Spinal cord (tissue), 10 donors: Measurements from ENCODE around the gene B3GAT1. TPM values are rescaled to one million over a fixed set of nuclear protein-coding genes. Genes with fewer than 3 reads are reported as not detected.

Experiments
- DNase-seq, 6 donors: peaks; one replicate each; pipeline versions ENCODE4 v3.0.0 to v3.0.0-alpha.2; 2013 to 2015; ENCODE audit warnings: low spot score in 6 of 6, low read depth in 4 of 6
- H3K27ac ChIP-seq: one replicate; pipeline ENCODE4 v1.5.1; 2013; ENCODE audit warnings: low read depth, low read length, control low read depth
- H3K27me3 ChIP-seq: one replicate; pipeline ENCODE4 v1.6.1; 2013; ENCODE audit warnings: low read length; ENCODE audit not compliant: control insufficient read depth, insufficient read depth
- H3K36me3 ChIP-seq: one replicate; pipeline ENCODE4 v1.6.1; 2013; ENCODE audit warnings: low read length; ENCODE audit not compliant: control insufficient read depth, insufficient read depth
- H3K4me1 ChIP-seq: one replicate; pipeline ENCODE4 v1.6.1; 2013; ENCODE audit warnings: low read length; ENCODE audit not compliant: control insufficient read depth, insufficient read depth
- H3K4me3 ChIP-seq: one replicate; pipeline ENCODE4 v1.5.1; 2013; ENCODE audit warnings: low read depth, low read length, control low read depth
- H3K9me3 ChIP-seq: one replicate; pipeline ENCODE4 v1.6.1; 2013; ENCODE audit warnings: low read length; ENCODE audit not compliant: control insufficient read depth, insufficient read depth
- WGBS: methylation state at CpG from one replicate; pipeline ENCODE4 v1.1.5; 2013; ENCODE audit warnings: missing lambda C conversion rate; ENCODE audit not compliant: insufficient coverage; 5-methylcytosine and 5-hydroxymethylcytosine counted together
- polyA plus RNA-seq, 2 donors: library from polyadenylated mRNA; unstranded; fragments of 120-200 nt; gene quantifications; one replicate each; pipeline ENCODE4 v1.2.1, GENCODE V29; 2013; ENCODE audit not compliant: insufficient read length in 2 of 2
- total RNA-seq, 2 donors: library from RNA; depleted of rRNA in 1 of 2; stranded (reverse); fragments of 120-200 nt in 1 of 2; fragments of >200 nt in 1 of 2; gene quantifications; one replicate each; pipeline versions ENCODE4 v1.2.3 to v1.2.4, GENCODE V29; 2013 to 2014
- donor health status: healthy.

Gene B3GAT1
- total and polyA plus RNA-seq, 4 donors = 25.5 to 186 (median 86.9) TPM

DNA sequence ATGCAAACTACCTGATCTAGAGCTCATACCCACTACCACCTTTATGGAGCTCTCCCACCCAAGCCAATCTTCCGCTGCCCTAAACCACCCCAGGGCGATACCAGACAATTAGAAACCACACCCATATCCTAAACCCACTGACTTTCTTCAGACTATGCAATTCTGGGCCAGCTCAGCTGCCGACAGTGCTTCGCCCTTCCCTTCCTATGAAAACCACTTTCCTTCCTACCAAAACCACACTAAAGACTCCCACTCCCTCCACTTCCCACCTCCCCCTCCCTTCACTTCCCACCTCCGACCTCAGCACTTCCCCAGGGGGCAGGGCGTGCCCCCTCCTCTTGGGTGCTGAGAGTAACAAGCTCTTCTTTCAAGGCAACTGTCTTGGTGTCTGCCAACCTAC, 25.1 kb downstream of the B3GAT1 start:
- WGBS = 89% methylated on average over 6 of the region's 6 CpGs
- no peaks in the 10 kb centered on the region for H3K27me3 ChIP-seq
- DNase-seq = no peak
- H3K9me3 ChIP-seq = no peaks in the 10 kb centered on the region
- H3K4me3 ChIP-seq = no peak overlapping the region
- H3K36me3 ChIP-seq = peaks cover 82% of the 10 kb centered on the region
- peaks cover 40% of the 10 kb centered on the region for H3K4me1 ChIP-seq
- no peak overlapping the region for H3K27ac ChIP-seq

DNA sequence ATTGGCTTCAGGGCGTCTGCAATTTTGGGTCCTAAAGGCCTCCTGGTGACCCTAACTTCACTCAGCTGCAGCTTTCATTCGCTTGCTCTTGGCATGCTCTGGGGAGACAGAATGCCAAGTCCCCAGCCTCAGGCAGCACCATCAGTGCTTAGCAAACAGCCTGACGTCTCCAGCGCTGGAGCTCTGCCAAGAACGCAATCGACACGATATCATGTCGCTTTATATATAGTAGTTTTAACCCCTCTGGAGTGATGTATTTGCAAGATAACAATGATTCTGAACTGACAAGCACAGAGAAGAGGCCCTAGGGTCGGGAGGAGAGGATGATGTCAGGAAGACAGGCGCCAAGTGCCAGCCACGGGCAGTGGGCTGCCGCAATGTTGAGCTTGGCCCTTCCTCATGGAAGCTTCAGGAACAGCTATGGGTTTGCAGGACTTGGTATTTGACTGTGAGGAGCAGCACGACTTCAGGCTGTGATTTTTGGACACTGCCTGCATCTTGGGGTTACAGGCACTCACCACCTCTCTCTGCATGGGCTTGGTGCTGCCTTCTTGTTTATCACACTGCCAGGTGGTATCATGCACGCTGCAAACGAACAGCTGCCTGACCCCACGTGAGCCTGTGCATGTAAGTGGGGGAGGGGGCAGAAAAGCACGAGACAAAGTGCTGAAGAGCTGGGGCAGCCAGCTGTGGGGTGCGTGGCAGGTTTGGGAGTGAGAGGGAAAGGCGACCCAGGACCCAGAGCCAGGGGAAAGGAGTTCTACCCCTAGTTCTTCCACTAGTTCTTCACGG, 26.1 kb downstream of the B3GAT1 start:
- no peaks in the 10 kb centered on the region for H3K9me3 ChIP-seq
- peaks cover 83% of the 10 kb centered on the region for H3K36me3 ChIP-seq
- no peaks in the 10 kb centered on the region for H3K27me3 ChIP-seq
- no peak overlapping the region for H3K27ac ChIP-seq
- WGBS = 49% methylated on average over 13 of the region's 20 CpGs
- no peak overlapping the region for H3K4me3 ChIP-seq
- peaks cover 31% of the 10 kb centered on the region for H3K4me1 ChIP-seq
- DNase-seq = peak in 2 of 6 donors; percentile 92 to 94

DNA sequence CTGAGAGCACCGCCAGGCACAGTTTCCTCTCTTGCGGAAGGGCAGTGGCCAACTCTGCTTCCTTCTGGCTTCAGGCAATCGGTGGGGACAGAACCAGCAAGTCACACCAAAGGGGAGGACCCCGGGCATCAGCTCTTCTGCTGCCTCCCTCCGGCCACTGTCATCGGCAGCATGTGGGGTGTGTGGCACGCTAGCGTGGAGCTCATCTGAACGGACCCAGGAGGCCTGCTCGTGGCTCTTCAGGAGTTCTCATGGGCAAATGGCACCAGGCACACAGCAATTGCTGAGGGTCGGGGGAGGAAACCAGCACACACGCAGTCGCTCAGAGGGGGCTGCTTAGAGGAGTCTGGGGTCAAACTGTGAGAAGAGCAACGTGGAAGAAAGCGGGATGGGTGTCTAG, 26.9 kb downstream of the B3GAT1 start:
- peaks cover 84% of the 10 kb centered on the region for H3K36me3 ChIP-seq
- DNase-seq = no peak
- 86% methylated on average over 13 of the region's 15 CpGs for WGBS
- no peak overlapping the region for H3K27ac ChIP-seq
- H3K27me3 ChIP-seq = no peaks in the 10 kb centered on the region
- no peak overlapping the region for H3K4me3 ChIP-seq
- H3K4me1 ChIP-seq = peaks cover 23% of the 10 kb centered on the region
- H3K9me3 ChIP-seq = no peaks in the 10 kb centered on the region

DNA sequence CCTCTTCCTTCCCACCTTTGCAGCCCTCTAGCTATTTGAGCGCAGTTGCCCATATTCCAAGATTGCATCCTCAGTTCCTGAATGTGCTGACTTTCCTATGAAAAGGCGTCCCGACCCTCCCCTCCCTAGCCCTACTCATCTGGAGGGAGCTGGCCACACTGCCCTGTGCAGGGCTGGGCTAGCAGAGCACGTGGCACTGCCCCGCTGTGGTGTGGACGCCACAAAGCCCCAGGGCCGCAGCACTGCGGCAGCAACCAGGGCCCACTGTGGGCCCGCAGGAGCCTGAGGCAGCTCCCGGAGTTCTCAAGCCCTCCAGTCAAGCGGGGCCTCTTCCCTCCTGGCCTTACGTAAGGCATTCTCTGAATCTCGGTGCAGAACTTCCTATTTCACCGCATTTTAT, 27.6 kb downstream of the B3GAT1 start:
- H3K4me1 ChIP-seq = peaks cover 16% of the 10 kb centered on the region
- peaks cover 84% of the 10 kb centered on the region for H3K36me3 ChIP-seq
- no peak for DNase-seq
- no peaks in the 10 kb centered on the region for H3K27me3 ChIP-seq
- H3K27ac ChIP-seq = no peak overlapping the region
- no peak overlapping the region for H3K4me3 ChIP-seq
- 92% methylated on average over 11 of the region's 14 CpGs for WGBS
- no peaks in the 10 kb centered on the region for H3K9me3 ChIP-seq

DNA sequence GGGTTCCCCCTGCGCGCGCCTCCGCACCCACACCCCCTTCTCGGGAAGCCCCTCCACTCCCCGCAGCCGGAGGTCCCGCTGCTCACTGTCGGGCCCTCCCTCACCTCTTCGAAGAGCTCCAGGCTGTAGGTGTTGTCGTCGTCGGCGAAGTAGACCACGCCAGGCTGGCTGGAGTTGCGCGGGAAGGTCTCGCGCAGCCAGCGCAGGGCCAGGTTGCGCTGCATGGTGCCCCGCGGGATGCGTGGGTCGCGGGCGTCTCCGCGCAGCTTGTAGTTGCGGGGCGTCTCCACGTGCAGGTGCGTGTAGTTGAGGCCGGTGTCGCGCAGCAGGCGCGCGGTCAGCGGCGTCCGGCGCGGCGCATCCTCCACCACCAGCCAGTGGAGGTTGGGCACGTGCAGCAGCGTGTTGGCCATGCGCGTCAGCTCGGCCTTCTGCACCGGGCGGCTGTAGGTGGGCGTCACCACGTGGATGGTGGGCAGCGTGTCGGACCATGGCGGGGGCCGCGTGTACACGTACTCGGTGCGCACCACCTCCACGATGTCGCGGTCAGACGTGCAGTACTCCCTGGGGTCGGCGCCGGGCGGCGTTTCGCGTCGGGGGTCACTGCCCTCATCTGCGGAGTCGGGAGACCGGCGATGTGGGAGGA, 28.3 kb downstream of the B3GAT1 start:
- H3K4me3 ChIP-seq = no peak overlapping the region
- WGBS = 92% methylated on average over 78 of the region's 78 CpGs
- DNase-seq = no peak
- no peaks in the 10 kb centered on the region for H3K9me3 ChIP-seq
- peaks cover 14% of the 10 kb centered on the region for H3K4me1 ChIP-seq
- no peaks in the 10 kb centered on the region for H3K27me3 ChIP-seq
- no peak overlapping the region for H3K27ac ChIP-seq
- H3K36me3 ChIP-seq = peaks cover 84% of the 10 kb centered on the region

- no peak for DNase-seq
- no peaks in the 10 kb centered on the region for H3K9me3 ChIP-seq
- 97% methylated on average over 24 of the region's 24 CpGs for WGBS
- no peaks in the 10 kb centered on the region for H3K27me3 ChIP-seq
- H3K4me3 ChIP-seq = no peak overlapping the region
- H3K4me1 ChIP-seq = peaks cover 14% of the 10 kb centered on the region
- H3K36me3 ChIP-seq = peaks cover 89% of the 10 kb centered on the region
- H3K27ac ChIP-seq = no peak overlapping the region
These were observed 29.2 kb downstream of the B3GAT1 start for GRCh38 chr11:134382830-134383229.

GRCh38 chr11:134382257-134382656, 29.8 kb downstream of the B3GAT1 start:
- H3K4me3 ChIP-seq = no peak overlapping the region
- peaks cover 89% of the 10 kb centered on the region for H3K36me3 ChIP-seq
- H3K27me3 ChIP-seq = no peaks in the 10 kb centered on the region
- peaks cover 14% of the 10 kb centered on the region for H3K4me1 ChIP-seq
- no peak for DNase-seq
- no peaks in the 10 kb centered on the region for H3K9me3 ChIP-seq
- H3K27ac ChIP-seq = no peak overlapping the region
- WGBS = 85% methylated on average over 8 of the region's 8 CpGs

DNA sequence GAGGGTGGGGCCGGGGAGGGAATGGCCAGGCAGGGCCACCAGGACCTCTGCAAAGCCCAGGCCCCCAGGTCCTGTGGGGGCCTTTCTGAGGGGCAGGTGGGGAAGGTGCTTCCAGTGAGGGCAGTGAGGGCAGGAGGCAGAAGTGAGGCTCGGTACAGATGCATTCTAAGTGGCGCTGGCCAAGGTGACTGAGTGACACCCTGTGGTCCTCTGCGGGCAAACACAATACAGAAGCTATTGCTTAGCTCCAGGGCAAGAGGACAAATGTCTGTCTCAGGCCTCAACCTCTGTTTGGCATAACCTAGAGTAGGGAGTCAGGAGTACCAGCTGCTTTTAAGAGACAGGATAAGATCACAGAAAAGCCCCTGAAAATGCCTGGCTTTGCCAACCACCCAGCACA, 31.3 kb downstream of the B3GAT1 start:
- Histone ChIP-seq H3K9me3 (no peaks in the 10 kb centered on the region), H3K27ac (no peak overlapping the region), H3K27me3 (no peaks in the 10 kb centered on the region), H3K4me3 (no peak overlapping the region), H3K36me3 (peaks cover 91% of the 10 kb centered on the region), H3K4me1 (peaks cover 8% of the 10 kb centered on the region)
- no peak for DNase-seq
- 85% methylated on average over 3 of the region's 4 CpGs for WGBS

DNA sequence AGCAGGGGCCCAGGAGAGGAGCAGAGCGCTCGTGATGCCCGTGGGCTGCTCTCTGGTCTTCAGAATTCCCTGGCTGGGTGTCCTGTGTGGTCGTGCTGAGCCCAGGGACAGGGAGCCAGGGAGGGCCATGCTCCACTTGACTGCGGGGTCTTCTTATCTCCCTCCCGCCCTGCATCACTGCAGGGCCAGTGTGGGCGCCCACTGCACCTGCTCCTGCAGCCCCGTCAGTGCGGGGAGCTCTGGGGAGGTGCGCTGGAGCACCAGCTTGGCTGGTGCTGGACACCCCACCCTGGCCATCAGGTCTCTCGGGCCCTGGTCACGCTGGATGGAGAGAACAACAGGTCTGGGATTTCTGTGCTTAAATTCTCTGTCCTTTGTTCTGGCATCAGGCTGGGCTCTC, 31.8 kb downstream of the B3GAT1 start:
- WGBS = 91% methylated on average over 12 of the region's 12 CpGs
- peaks cover 91% of the 10 kb centered on the region for H3K36me3 ChIP-seq
- no peaks in the 10 kb centered on the region for H3K9me3 ChIP-seq
- no peak overlapping the region for H3K4me3 ChIP-seq
- DNase-seq = no peak
- H3K27ac ChIP-seq = no peak overlapping the region
- peaks cover 3% of the 10 kb centered on the region for H3K4me1 ChIP-seq
- no peaks in the 10 kb centered on the region for H3K27me3 ChIP-seq

GRCh38 chr11:134379241-134379640, 32.8 kb downstream of the B3GAT1 start:
- Histone ChIP-seq H3K36me3 (peaks cover 93% of the 10 kb centered on the region), H3K27ac (no peak overlapping the region), H3K9me3 (no peaks in the 10 kb centered on the region), H3K27me3 (no peaks in the 10 kb centered on the region), H3K4me3 (no peak overlapping the region), H3K4me1 (no peaks in the 10 kb centered on the region)
- DNase-seq = no peak
- 95% methylated on average over 2 of the region's 2 CpGs for WGBS
